Natural killer cell (primary cell): ENCODE measurements around the gene BRD4. TPM values are rescaled to one million over a fixed set of nuclear protein-coding genes. Genes with fewer than 3 reads are reported as not detected.

Source experiments
- ATAC-seq, 3 donors: fragments of 150-1000 bp in 2 of 3; fragments of 200-7000 bp in 1 of 3; cut with Tn5 transposase; 1 replicate in 1 of 3; 2 replicates in 2 of 3; pipeline ENCODE4 v1.10.0; 2021; ENCODE audit warnings: mild to moderate bottlenecking in 2 of 3, moderate library complexity in 2 of 3
- DNase-seq, 2 donors: peaks; one replicate each; pipeline versions ENCODE4 v3.0.0 to v3.0.0-alpha.2; 2013 to 2021; ENCODE audit warnings: mixed read lengths in 1 of 2
- H3K27ac ChIP-seq: one replicate; pipeline ENCODE4 v1.5.1; 2013; ENCODE audit warnings: mild to moderate bottlenecking, low read length
- H3K27me3 ChIP-seq: one replicate; pipeline ENCODE4 v1.6.1; 2013; ENCODE audit warnings: low read length; ENCODE audit not compliant: control insufficient read depth, insufficient read depth
- H3K36me3 ChIP-seq: one replicate; pipeline ENCODE4 v1.6.1; 2013; ENCODE audit warnings: low read length; ENCODE audit not compliant: control insufficient read depth, insufficient read depth
- H3K4me1 ChIP-seq: one replicate; pipeline ENCODE4 v1.6.1; 2013; ENCODE audit warnings: low read length; ENCODE audit not compliant: control insufficient read depth, insufficient read depth
- H3K4me3 ChIP-seq: one replicate; pipeline ENCODE4 v1.5.1; 2013; ENCODE audit warnings: low read length
- H3K9me3 ChIP-seq: one replicate; pipeline ENCODE4 v1.6.1; 2013; ENCODE audit warnings: low read length; ENCODE audit not compliant: control insufficient read depth, insufficient read depth
- H3K27ac Mint-ChIP-seq, 2 donors: one replicate each; pipeline ENCODE4 v1.8.0; 2022; ENCODE audit warnings: mild to moderate bottlenecking in 2 of 2, mixed read lengths in 2 of 2, moderate library complexity in 1 of 2
- H3K27me3 Mint-ChIP-seq, 2 donors: one replicate each; pipeline ENCODE4 v1.8.0; 2022; ENCODE audit warnings: low read depth in 2 of 2, mixed read lengths in 2 of 2
- H3K36me3 Mint-ChIP-seq: one replicate; pipeline ENCODE4 v1.8.0; 2022; ENCODE audit warnings: mixed read lengths
- H3K4me1 Mint-ChIP-seq, 2 donors: one replicate each; pipeline ENCODE4 v1.8.0; 2022; ENCODE audit warnings: mixed read lengths in 2 of 2
- H3K4me3 Mint-ChIP-seq: one replicate; pipeline ENCODE4 v1.8.0; 2022; ENCODE audit warnings: mild to moderate bottlenecking, moderate library complexity, mixed read lengths
- H3K9me3 Mint-ChIP-seq, 2 donors: one replicate each; pipeline ENCODE4 v1.8.0; 2022; ENCODE audit warnings: mixed read lengths in 2 of 2
- WGBS: methylation state at CpG from one replicate; pipeline ENCODE4 v1.1.7; 2013; ENCODE audit warnings: missing lambda C conversion rate; ENCODE audit not compliant: insufficient coverage; 5-methylcytosine and 5-hydroxymethylcytosine counted together
- intact Hi-C: fragments of 100-400 bp; cut with micrococcal nuclease; formaldehyde crosslinking; loops from one replicate; pipeline ENCODE4 v1.14.2; 2022
- total RNA-seq, 4 donors: library from RNA; stranded (reverse); fragments of 120-200 nt in 1 of 4; gene quantifications; one replicate each; pipeline versions ENCODE4 v1.2.3 to v1.2.4, GENCODE V29; 2013 to 2022
- TF ChIP-seq, protein P1 (sequence below): fragments of 200-600 bp; IDR thresholded peaks from one replicate; pipeline ENCODE4 v1.8.0; 2022; ENCODE audit warnings: antibody characterized with exemption

Gene BRD4
- total RNA-seq, 3 donors from 2014 or later (not counting 1 experiment from before 2014, with no cell fraction given) = 91.9 to 116 (median 98.3) TPM

DNA sequence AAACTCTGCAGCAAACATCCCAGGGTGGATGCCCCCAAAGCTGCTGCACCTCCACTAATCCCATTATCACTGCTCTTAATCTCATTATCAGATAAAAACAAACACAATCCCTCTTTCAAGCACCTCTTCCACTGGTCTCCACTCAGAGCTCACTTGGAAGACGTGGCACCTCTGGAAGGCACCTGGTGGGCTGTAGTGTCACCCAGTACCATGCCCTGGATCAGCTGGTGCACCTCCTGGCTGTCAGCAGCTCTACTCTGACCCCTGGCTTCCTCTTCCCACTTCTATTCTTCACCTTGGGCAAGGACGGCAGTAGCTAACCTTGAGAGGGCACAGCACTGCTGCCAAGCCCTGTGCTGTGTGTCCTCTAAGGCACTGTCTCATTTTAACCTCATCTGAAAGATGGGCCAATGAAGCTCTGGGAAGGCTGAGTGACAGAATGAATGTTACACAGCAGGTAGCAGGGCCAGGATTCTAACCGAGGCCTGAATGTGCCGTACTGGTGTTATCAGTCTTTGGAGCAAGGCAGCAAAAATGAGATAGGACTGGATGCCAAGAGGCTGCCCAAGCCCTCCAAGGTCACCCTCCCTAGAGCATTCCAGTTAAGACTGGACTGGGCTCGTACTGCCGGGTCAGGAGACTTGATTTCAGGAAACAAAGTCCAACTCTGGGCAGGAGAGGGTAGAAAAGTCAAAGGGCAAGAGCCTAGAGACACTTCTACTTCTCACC, 7.4 kb downstream of the BRD4 start:
- DNase-seq (peak in 1 of 2 donors; percentile 45), ATAC-seq (peak; percentile 25 to 47 (median 45))
- Histone ChIP-seq H3K9me3 (no peaks in the 10 kb centered on the region), H3K4me3 (no peak overlapping the region), H3K27me3 (no peaks in the 10 kb centered on the region), H3K36me3 (no peaks in the 10 kb centered on the region), H3K27ac (no peak overlapping the region), H3K4me1 (peaks cover 63% of the 10 kb centered on the region)
- H3K27ac Mint-ChIP-seq = peak overlapping the region; percentile 80 to 88
- peaks cover 87 to 88% of the 10 kb centered on the region in 2 donors for H3K4me1 Mint-ChIP-seq
- H3K27me3 Mint-ChIP-seq = no peaks in the 10 kb centered on the region
- TF ChIP-seq, protein P1, sequence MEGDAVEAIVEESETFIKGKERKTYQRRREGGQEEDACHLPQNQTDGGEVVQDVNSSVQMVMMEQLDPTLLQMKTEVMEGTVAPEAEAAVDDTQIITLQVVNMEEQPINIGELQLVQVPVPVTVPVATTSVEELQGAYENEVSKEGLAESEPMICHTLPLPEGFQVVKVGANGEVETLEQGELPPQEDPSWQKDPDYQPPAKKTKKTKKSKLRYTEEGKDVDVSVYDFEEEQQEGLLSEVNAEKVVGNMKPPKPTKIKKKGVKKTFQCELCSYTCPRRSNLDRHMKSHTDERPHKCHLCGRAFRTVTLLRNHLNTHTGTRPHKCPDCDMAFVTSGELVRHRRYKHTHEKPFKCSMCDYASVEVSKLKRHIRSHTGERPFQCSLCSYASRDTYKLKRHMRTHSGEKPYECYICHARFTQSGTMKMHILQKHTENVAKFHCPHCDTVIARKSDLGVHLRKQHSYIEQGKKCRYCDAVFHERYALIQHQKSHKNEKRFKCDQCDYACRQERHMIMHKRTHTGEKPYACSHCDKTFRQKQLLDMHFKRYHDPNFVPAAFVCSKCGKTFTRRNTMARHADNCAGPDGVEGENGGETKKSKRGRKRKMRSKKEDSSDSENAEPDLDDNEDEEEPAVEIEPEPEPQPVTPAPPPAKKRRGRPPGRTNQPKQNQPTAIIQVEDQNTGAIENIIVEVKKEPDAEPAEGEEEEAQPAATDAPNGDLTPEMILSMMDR = no peak
- WGBS = 55% methylated on average over 4 of the region's 6 CpGs
- peak overlapping the region; percentile 40 for H3K4me3 Mint-ChIP-seq
- no peaks in the 10 kb centered on the region for H3K9me3 Mint-ChIP-seq
- H3K36me3 Mint-ChIP-seq = no peaks in the 10 kb centered on the region
- intact Hi-C loops = loop anchor here (5.0 kb wide), 1 partner anchor 33 kb away; no protein-coding TSS in a partner anchor

DNA sequence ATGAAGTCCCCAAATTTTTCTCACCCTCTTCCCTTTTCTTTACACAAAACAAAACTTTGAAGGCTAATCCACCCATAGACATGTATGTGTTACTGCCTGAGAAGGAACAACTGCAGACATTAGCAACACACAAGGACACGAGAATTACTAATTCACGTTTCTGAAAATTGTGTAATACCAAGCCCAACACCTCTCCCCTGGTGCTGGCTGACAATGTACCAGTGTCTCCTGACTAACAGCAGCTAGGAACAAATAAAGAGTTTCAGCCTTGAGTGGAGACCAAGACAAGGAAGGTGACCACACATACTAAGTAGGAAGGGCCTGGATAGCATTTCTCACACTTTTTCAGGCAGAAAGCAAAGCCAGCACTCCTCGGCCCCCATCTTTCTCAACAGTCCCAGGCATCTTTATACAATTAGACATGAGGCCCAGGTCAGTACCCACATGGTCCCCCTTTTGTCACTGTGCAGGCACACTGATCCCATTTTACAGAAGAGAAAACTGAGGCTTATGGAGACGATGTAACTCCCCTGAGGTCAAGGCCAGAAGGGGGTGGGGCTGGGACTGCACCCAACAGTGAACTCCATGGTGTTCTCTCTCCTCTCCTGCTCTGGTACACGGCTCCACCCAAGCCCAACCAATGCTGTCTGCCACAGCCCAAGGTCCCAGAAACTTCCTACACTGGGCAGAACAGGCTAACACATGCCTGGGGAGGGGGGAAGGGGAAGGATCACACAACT, 8.7 kb downstream of the BRD4 start:
- Histone ChIP-seq H3K9me3 (no peaks in the 10 kb centered on the region), H3K4me1 (peaks cover 65% of the 10 kb centered on the region), H3K4me3 (no peak overlapping the region), H3K27me3 (no peaks in the 10 kb centered on the region), H3K27ac (peak overlapping the region; percentile 19), H3K36me3 (no peaks in the 10 kb centered on the region)
- intact Hi-C loops = no loop called here
- WGBS = 31% methylated on average over 4 of the region's 5 CpGs
- peak overlapping the region; percentile 80 to 88 for H3K27ac Mint-ChIP-seq
- peak overlapping the region; percentile 64 for H3K4me3 Mint-ChIP-seq
- H3K27me3 Mint-ChIP-seq = no peaks in the 10 kb centered on the region
- peak; percentile 59 to 71 (median 70) for ATAC-seq
- peaks cover 85 to 88% of the 10 kb centered on the region in 2 donors for H3K4me1 Mint-ChIP-seq
- no peaks in the 10 kb centered on the region for H3K9me3 Mint-ChIP-seq
- peak in 1 of 2 donors; percentile 20 for DNase-seq
- no peaks in the 10 kb centered on the region for H3K36me3 Mint-ChIP-seq
- TF ChIP-seq, protein P1 = no peak

DNA sequence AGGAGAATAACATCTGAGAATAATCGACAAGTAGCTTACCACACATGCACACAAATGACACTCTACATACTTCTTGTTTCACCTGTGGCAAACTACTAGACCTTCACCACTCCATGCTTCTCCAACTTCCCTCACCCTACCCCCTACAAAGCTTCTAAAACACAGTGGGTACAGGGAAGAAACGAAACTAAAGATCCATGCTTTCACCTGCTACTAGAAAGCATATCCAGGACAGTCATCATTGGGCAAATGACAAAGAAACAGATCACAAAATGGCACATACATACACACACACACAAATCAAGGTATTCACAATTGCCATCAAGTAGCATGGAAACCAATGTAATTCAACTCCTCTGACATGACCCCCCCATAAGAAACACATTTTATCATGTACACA, 10.6 kb downstream of the BRD4 start:
- Mint-ChIP-seq H3K36me3 (no peaks in the 10 kb centered on the region), H3K27me3 (no peaks in the 10 kb centered on the region), H3K4me1 (peaks cover 88 to 89% of the 10 kb centered on the region in 2 donors), H3K4me3 (peak overlapping the region; percentile 28), H3K27ac (peak overlapping the region; percentile 58 to 59), H3K9me3 (no peaks in the 10 kb centered on the region)
- TF ChIP-seq, protein P1 = no peak
- Histone ChIP-seq H3K27me3 (no peaks in the 10 kb centered on the region), H3K9me3 (no peaks in the 10 kb centered on the region), H3K36me3 (no peaks in the 10 kb centered on the region), H3K4me1 (peaks cover 69% of the 10 kb centered on the region), H3K27ac (no peak overlapping the region), H3K4me3 (no peak overlapping the region)
- DNase-seq (no peak), ATAC-seq (no peak)
- whole genome bisulfite sequencing = 52% methylated on average over 2 of the region's 2 CpGs
- intact Hi-C loops = no loop called here
